GM12878 (cell line): Measurements from ENCODE around the gene SCLY. TPM values are rescaled to one million over a fixed set of nuclear protein-coding genes. Genes with fewer than 3 reads are reported as not detected.

ENCODE experiments used
- ATAC-seq: fragments of 200-7000 bp; cut with Tn5 transposase; 3 replicates; pipeline ENCODE4 v1.9.1; 2020; ENCODE audit warnings: mild to moderate bottlenecking, moderate library complexity
- BruUV-seq: library from RNA; stranded (reverse); fragments of 400-500 nt; replicated peaks from 2 replicates; lab custom pipeline; 2021; lab: Mats Ljungman, UMichigan
- CTCF ChIA-PET: fragments of 300-600 bp; sonication (Branson Sonifier 250); formaldehyde crosslinking; extraction: SDS; loops from one replicate; lab custom pipeline; 2021; ENCODE audit warnings: inconsistent platforms; lab: Yijun Ruan, JAX
- POLR2A ChIA-PET: fragments of 350-600 bp; formaldehyde crosslinking; extraction: SDS; loops from one replicate; lab custom pipeline; 2021; ENCODE audit warnings: inconsistent platforms; lab: Charles Lee
- RAD21 ChIA-PET: fragments of 300-600 bp; sonication (Branson Sonifier 250); formaldehyde crosslinking; loops from one replicate; lab custom pipeline; 2023; ENCODE audit warnings: antibody characterized with exemption; ENCODE audit not compliant: unreplicated experiment; lab: Charles Lee
- SMC1A ChIA-PET: fragments of 300-600 bp; sonication (Branson Sonifier 250); formaldehyde crosslinking; loops from one replicate; lab custom pipeline; 2023; ENCODE audit not compliant: unreplicated experiment, uncharacterized antibody; lab: Charles Lee
- DNase-seq: peaks from one replicate; pipeline ENCODE4 v3.0.0-alpha.2; 2011; ENCODE audit warnings: low read depth, low spot score
- FAIRE-seq: peaks from 3 replicates; lab custom pipeline; 2011; peaks lifted over from hg19 to GRCh38; lab: Jason Lieb, UNC
- H2AFZ ChIP-seq: 2 replicates; pipeline ENCODE4 v1.6.0; 2011; ENCODE audit warnings: low read depth, low read length, control low read depth; ENCODE audit not compliant: control insufficient read depth
- H3K27ac ChIP-seq: 2 replicates; pipeline ENCODE4 v1.5.1; 2011; ENCODE audit warnings: control low read depth; ENCODE audit not compliant: control insufficient read depth, insufficient read depth
- H3K27me3 ChIP-seq, 2 experiments: replicated peaks in 1 of 2; 2 replicates each; pipeline versions ENCODE4 v1.6.0 to v1.6.1; 2011; ENCODE audit warnings: low read length in 1 of 2; ENCODE audit not compliant: control insufficient read depth in 2 of 2, insufficient read depth in 2 of 2
- H3K36me3 ChIP-seq, 2 experiments: 2 replicates each; pipeline ENCODE4 v1.5.1; 2011; ENCODE audit warnings: low read length in 1 of 2; ENCODE audit not compliant: control insufficient read depth in 2 of 2, insufficient read depth in 2 of 2
- H3K4me1 ChIP-seq: 2 replicates; pipeline ENCODE4 v1.6.1; 2011; ENCODE audit warnings: mild to moderate bottlenecking, low read length, moderate library complexity, mixed read lengths; ENCODE audit not compliant: control insufficient read depth, insufficient read depth
- H3K4me2 ChIP-seq: 2 replicates; pipeline ENCODE4 v1.6.0; 2011; ENCODE audit warnings: control low read depth; ENCODE audit not compliant: control insufficient read depth, insufficient read depth
- H3K4me3 ChIP-seq: fragments of 200-600 bp; sonication (generic); 2 replicates; pipeline ENCODE4 v1.5.1; 2016
- H3K79me2 ChIP-seq: 2 replicates; pipeline ENCODE4 v1.6.0; 2011; ENCODE audit warnings: low read length; ENCODE audit not compliant: control insufficient read depth, insufficient read depth
- H3K9ac ChIP-seq: 2 replicates; pipeline ENCODE4 v1.8.0; 2011; ENCODE audit warnings: low read length, control low read depth, mixed read lengths; ENCODE audit not compliant: control insufficient read depth, insufficient read depth
- H3K9me3 ChIP-seq: replicated peaks from 3 replicates; pipeline ENCODE4 v1.5.1; 2011; ENCODE audit warnings: mild to moderate bottlenecking, low read length; ENCODE audit not compliant: control insufficient read depth, insufficient read depth
- H4K20me1 ChIP-seq: 2 replicates; pipeline ENCODE4 v1.6.0; 2011; ENCODE audit not compliant: control insufficient read depth, insufficient read depth
- NR2C1 ChIP-seq: fragments of 450-650 bp; IDR thresholded peaks from 2 replicates; pipeline ENCODE4 v1.6.1; 2017; ENCODE audit warnings: antibody characterized with exemption, mild to moderate bottlenecking, moderate library complexity
- NR2F1 ChIP-seq: fragments of 450-650 bp; conservative IDR thresholded peaks from 2 replicates; pipeline ENCODE4 v1.6.1; 2017; ENCODE audit warnings: mild to moderate bottlenecking
- STAT3 ChIP-seq: IDR thresholded peaks from 2 replicates; pipeline ENCODE4 v1.6.1; 2011; ENCODE audit warnings: low read depth, low read length, improper control_type of control experiment
- WGBS: methylation state at CpG from one replicate; pipeline ENCODE4 v1.1.6; 2016; ENCODE audit warnings: low lambda C conversion rate; ENCODE audit not compliant: insufficient replicate concordance, insufficient coverage; ENCODE audit errors: missing lambda C conversion rate; 5-methylcytosine and 5-hydroxymethylcytosine counted together
- in situ Hi-C: fragments of 300-500 bp; cut with MboI; formaldehyde crosslinking; loops from 9 replicates; pipeline ENCODE4 v1.14.3; 2018; ENCODE audit warnings: mixed read lengths
- intact Hi-C: fragments of 100-400 bp; cut with micrococcal nuclease; formaldehyde crosslinking; loops from one replicate; pipeline ENCODE4 v1.14.2; 2022; ENCODE audit not compliant: unreplicated experiment
- polyA plus RNA-seq, 11 experiments: library from polyadenylated mRNA; depleted of rRNA in 4 of 11; unstranded in 6 of 11; stranded (reverse) in 5 of 11; fragments of >200 nt; fragmentation: Nextera tagmentation in 4 of 11; fragmentation: Illumina TruSeq in 1 of 11; extraction: Ambion mirVana in 4 of 11; extraction: Trizol in 1 of 11; gene quantifications; 1 replicate in 1 of 11; 2 replicates in 10 of 11; pipeline versions ENCODE4 v1.2.1 to v1.2.3, GENCODE V29; 2011 to 2016; ENCODE audit warnings: inconsistent platforms in 2 of 11, missing spikeins in 2 of 11, low read depth in 1 of 11
- total RNA-seq, 4 experiments: library from RNA; depleted of rRNA in 3 of 4; stranded (reverse); fragments of >200 nt in 3 of 4; fragmentation: Illumina TruSeq in 1 of 4; extraction: Trizol in 1 of 4; gene quantifications; 2 replicates each; pipeline versions ENCODE4 v1.2.1 to v1.2.3, GENCODE V29; 2013 to 2021
- TF ChIP-seq, protein P1 (sequence below): IDR thresholded peaks from 2 replicates; pipeline ENCODE4 v1.6.1; 2011; ENCODE audit warnings: low read depth, mild to moderate bottlenecking, low read length, moderate library complexity, borderline replicate concordance; ENCODE audit errors: extremely low read depth
- TF ChIP-seq, protein P2 (sequence below): fragments of 450-650 bp; IDR thresholded peaks from 2 replicates; pipeline ENCODE4 v1.6.1; 2018; ENCODE audit warnings: borderline replicate concordance, mild to moderate bottlenecking; ENCODE audit not compliant: partially characterized antibody

SCLY gene
- total and polyA plus RNA-seq, 10 of the 15 experiments (the other 5 are each of a cell fraction or from before 2014, with no cell fraction given), result 3.3 to 49.1 (median 32.3) TPM

DNA sequence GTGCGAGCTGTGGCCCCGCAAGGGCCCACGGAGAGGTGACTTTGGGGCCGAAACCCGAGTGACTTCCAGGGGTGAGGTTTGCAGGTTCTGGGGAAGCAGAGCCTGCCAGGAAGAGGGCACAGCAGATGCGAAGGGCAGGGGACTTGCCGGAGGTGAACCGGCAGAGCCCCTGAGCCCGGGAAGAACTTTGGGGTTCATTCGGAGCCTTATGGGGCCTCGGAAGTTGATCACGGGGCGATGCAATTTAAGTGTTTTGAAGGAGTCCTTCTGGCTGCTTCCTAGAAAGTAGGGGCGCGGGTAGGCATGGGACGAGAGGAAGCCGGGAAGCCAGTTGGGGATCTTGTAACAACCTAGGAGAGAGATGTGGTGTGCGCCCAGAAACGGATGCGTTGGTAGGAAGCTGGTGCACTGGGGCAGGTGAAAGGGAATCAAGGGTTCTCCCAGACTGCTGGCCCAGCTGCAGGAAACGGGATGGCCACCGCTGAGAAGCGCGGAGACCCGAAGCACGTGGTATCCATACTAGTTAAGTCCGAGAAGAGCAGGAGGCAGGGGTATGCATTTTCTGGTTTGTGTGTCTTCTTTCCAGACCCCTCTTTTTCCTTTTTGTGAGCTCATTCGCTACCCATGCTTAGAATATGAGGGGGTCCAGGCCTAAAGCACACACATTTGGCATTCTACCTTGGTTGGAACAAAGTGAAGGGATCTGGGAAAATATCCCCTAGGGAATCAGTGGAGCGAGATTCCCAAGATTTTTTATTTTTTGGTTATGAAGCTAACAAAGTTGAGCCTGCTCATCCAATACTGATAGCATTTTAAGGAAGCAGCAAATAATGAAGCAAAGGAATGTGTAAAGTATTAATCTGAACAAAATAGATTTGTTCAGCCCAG is 758 bp downstream of the SCLY start (continued):
- TF ChIP-seq, protein P1, sequence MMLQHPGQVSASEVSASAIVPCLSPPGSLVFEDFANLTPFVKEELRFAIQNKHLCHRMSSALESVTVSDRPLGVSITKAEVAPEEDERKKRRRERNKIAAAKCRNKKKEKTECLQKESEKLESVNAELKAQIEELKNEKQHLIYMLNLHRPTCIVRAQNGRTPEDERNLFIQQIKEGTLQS, result no peak
- no peak for TF ChIP-seq NR2C1
- no peak for TF ChIP-seq STAT3
- TF ChIP-seq, all 136 proteins: peak for 9

DNA sequence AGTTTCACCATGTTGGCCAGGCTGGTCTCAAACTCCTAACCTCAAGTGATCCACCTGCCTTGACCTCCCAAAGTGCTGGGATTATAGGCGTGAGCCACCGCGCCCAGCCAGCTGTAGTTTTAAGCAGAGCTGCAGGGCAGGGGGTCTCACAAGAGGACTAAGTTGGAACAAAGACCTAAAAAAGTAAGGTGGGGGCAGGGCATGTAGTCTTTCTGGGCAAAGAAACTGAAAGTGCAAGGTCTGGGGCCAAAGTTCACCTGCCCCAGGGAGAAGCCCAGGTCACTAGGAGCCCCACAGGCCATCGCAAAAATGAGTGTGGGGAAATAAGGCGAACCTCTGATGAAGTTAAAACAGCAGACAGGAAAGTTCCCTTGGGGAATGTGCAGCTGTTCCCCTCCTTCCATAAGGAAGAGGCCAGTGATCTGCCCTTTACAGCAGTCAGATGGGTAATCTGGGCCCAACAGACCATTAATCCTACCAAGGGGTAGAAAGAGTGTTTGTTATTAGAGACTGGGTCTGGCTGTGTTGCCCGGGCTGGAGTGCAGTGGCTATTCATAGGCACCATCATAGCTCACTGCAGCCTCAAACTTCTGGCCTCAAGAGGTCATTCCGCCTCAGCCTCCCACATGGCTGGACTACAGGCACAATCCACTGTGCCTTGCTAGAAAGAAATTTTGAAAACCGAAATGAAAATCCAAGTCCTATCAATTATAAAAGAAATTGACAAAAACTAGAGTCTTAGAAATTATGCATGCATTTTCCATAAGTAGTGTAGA is 2.8 kb downstream of the SCLY start:
- no TSS peak for BruUV-seq
- WGBS, result 91% methylated on average over 8 of the region's 8 CpGs
- intact Hi-C loops, result loop anchor here (5.0 to 10.0 kb wide), 3 partner anchors 44 to 369 kb away; partner anchors contain the start of gene UBE2F
- TF ChIP-seq, protein P2, sequence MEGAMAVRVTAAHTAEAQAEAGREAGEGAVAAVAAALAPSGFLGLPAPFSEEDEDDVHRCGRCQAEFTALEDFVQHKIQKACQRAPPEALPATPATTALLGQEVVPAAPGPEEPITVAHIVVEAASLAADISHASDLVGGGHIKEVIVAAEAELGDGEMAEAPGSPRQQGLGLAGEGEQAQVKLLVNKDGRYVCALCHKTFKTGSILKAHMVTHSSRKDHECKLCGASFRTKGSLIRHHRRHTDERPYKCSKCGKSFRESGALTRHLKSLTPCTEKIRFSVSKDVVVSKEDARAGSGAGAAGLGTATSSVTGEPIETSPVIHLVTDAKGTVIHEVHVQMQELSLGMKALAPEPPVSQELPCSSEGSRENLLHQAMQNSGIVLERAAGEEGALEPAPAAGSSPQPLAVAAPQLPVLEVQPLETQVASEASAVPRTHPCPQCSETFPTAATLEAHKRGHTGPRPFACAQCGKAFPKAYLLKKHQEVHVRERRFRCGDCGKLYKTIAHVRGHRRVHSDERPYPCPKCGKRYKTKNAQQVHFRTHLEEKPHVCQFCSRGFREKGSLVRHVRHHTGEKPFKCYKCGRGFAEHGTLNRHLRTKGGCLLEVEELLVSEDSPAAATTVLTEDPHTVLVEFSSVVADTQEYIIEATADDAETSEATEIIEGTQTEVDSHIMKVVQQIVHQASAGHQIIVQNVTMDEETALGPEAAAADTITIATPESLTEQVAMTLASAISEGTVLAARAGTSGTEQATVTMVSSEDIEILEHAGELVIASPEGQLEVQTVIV, result no peak
- peak; percentile 79 for TF ChIP-seq NR2C1
- TF ChIP-seq NR2F1, result peak; percentile 95
- Histone ChIP-seq H3K4me2 (peak overlapping the region; percentile 7; the same call in 1 of the 2 replicates), H3K4me1 (peaks cover 5% of the 10 kb centered on the region), H4K20me1 (no peaks in the 10 kb centered on the region), H3K27me3 (no peaks in the 10 kb centered on the region), H2AFZ (no peak overlapping the region), H3K9me3 (no peaks in the 10 kb centered on the region; the same call in 2 of the 3 replicates), H3K27ac (no peak overlapping the region), H3K4me3 (0 out of 2 replicates have a peak overlapping the region, but pooled peaks have one; percentile 96), H3K9ac (no peak overlapping the region), H3K79me2 (peaks cover 32% of the 10 kb centered on the region), H3K36me3 (peaks cover 6 to 22% of the 10 kb centered on the region in 2 experiments; a peak in 3 of 4 replicates)
- ATAC-seq (no peak), DNase-seq (no peak), FAIRE-seq (no peak)
- in situ Hi-C loops, result no loop called here
- CTCF ChIA-PET, result interaction anchor here (1.0 to 1.2 kb wide), 2 partner anchors 25 to 43 kb away, joined by 3 read pairs; no protein-coding TSS in a partner anchor
- SMC1A ChIA-PET, result interaction anchor here (1.3 to 4.4 kb wide), 4 partner anchors 10 to 45 kb away, joined by 4 to 15 read pairs (median 5); no protein-coding TSS in a partner anchor
- POLR2A ChIA-PET, result interaction anchor here (1.2 to 2.7 kb wide), 4 partner anchors 11 to 141 kb away, joined by 4 to 9 read pairs (median 6); no protein-coding TSS in a partner anchor
- RAD21 ChIA-PET, result interaction anchor here (0.6 to 1.6 kb wide), 4 partner anchors 10 to 88 kb away, joined by 3 to 6 read pairs (median 4); no protein-coding TSS in a partner anchor
